ENCODE results near the gene OR4C6.

Gene OR4C6

GRCh38 chr11:55661901-55662300, at the start of gene OR4C6:
TSS of gene OR4C6 (plus strand) at chr11:55662201. CDS start at chr11:55665167, 2,966 bp downstream.
- no peak within 1 kb of the TSS for H3K4me3 ChIP-seq (ENCODE audit: low read depth, low read length)

- H3K4me3 ChIP-seq (ENCODE audit: low read depth, low read length) = no peak overlapping the region
Observed at GRCh38 chr11:55624531-55624930, 37.5 kb upstream of the OR4C6 start.

- H3K4me3 ChIP-seq (ENCODE audit: low read depth, low read length) = no peak within 1 kb of the TSS
Observed at GRCh38 chr11:55634813-55635212, 27.2 kb upstream of the OR4C6 start, which contains the start of gene OR4P4. TSS of gene OR4P4 (plus strand) at chr11:55635113.

- no peak within 1 kb of the TSS for H3K4me3 ChIP-seq (ENCODE audit: low read depth, low read length)
Observed at GRCh38 chr11:55648027-55648426, 14.0 kb upstream of the OR4C6 start, which contains the start of gene OR4S2. TSS of gene OR4S2 (plus strand) at chr11:55648327. CDS start at chr11:55650904, 2,577 bp downstream.

- no peak overlapping the region for H3K4me3 ChIP-seq (ENCODE audit: low read depth, low read length)
Observed at GRCh38 chr11:55652560-55652959, 9.4 kb upstream of the OR4C6 start.

GRCh38 chr11:55655096-55655495, 6.9 kb upstream of the OR4C6 start:
- H3K4me3 ChIP-seq (ENCODE audit: low read depth, low read length) = no peak overlapping the region

- H3K4me3 ChIP-seq (ENCODE audit: low read depth, low read length) = no peak overlapping the region
Observed at GRCh38 chr11:55658031-55658573, 3.9 kb upstream of the OR4C6 start.

- no peak overlapping the region for H3K4me3 ChIP-seq (ENCODE audit: low read depth, low read length)
Observed at GRCh38 chr11:55658608-55659007, 3.4 kb upstream of the OR4C6 start.

- H3K4me3 ChIP-seq (ENCODE audit: low read depth, low read length) = no peak overlapping the region
Observed at GRCh38 chr11:55669376-55669775, 7.4 kb downstream of the OR4C6 start.

- no peak overlapping the region for H3K4me3 ChIP-seq (ENCODE audit: low read depth, low read length)
Observed at GRCh38 chr11:55673860-55674259, 11.9 kb downstream of the OR4C6 start.

- H3K4me3 ChIP-seq (ENCODE audit: low read depth, low read length) = no peak overlapping the region
Observed at GRCh38 chr11:55697817-55698216, 35.8 kb downstream of the OR4C6 start.

- no peak overlapping the region for H3K4me3 ChIP-seq (ENCODE audit: low read depth, low read length)
Observed at GRCh38 chr11:55701429-55701828, 39.4 kb downstream of the OR4C6 start.

- no peak overlapping the region for H3K4me3 ChIP-seq (ENCODE audit: low read depth, low read length)
Observed at GRCh38 chr11:55707029-55707428, 45.0 kb downstream of the OR4C6 start.

GRCh38 chr11:55714982-55715888, 53.2 kb downstream of the OR4C6 start:
- H3K4me3 ChIP-seq (ENCODE audit: low read depth, low read length) = no peak overlapping the region

Data from iPS-11a (cell line).